ENCODE data around the gene EPHA1. TPM values are rescaled to one million over a fixed set of nuclear protein-coding genes. Genes with fewer than 3 reads are reported as not detected.
"Not testable (repeated sequence)": the region's sequence is repeated elsewhere in the genome, so short reads cannot be mapped to it uniquely, and the experiment has no call there.

Gene EPHA1
- total RNA-seq, 1 donor from 2014 or later: 4.7 TPM

- DNase-seq: no peak
- Mint-ChIP-seq H3K27me3 (ENCODE audit: unreplicated experiment) (peaks cover 13% of the 10 kb centered on the region), H3K36me3 (ENCODE audit: unreplicated experiment) (peaks cover 5% of the 10 kb centered on the region), H3K4me1 (ENCODE audit: low read depth, unreplicated experiment) (peaks cover 4% of the 10 kb centered on the region), H3K9me3 (ENCODE audit: unreplicated experiment) (peaks cover 13% of the 10 kb centered on the region), H3K4me3 (ENCODE audit: unreplicated experiment) (no peak overlapping the region), H3K27ac (ENCODE audit: unreplicated experiment) (no peak overlapping the region)
- TF ChIP-seq, protein P1, sequence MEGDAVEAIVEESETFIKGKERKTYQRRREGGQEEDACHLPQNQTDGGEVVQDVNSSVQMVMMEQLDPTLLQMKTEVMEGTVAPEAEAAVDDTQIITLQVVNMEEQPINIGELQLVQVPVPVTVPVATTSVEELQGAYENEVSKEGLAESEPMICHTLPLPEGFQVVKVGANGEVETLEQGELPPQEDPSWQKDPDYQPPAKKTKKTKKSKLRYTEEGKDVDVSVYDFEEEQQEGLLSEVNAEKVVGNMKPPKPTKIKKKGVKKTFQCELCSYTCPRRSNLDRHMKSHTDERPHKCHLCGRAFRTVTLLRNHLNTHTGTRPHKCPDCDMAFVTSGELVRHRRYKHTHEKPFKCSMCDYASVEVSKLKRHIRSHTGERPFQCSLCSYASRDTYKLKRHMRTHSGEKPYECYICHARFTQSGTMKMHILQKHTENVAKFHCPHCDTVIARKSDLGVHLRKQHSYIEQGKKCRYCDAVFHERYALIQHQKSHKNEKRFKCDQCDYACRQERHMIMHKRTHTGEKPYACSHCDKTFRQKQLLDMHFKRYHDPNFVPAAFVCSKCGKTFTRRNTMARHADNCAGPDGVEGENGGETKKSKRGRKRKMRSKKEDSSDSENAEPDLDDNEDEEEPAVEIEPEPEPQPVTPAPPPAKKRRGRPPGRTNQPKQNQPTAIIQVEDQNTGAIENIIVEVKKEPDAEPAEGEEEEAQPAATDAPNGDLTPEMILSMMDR (IDR thresholded peaks at IDR 0.05; ENCODE audit: partially characterized antibody, unreplicated experiment): no peak
These were observed 15.8 kb downstream of the EPHA1 start for GRCh38 chr7:143392875-143393266.

DNA sequence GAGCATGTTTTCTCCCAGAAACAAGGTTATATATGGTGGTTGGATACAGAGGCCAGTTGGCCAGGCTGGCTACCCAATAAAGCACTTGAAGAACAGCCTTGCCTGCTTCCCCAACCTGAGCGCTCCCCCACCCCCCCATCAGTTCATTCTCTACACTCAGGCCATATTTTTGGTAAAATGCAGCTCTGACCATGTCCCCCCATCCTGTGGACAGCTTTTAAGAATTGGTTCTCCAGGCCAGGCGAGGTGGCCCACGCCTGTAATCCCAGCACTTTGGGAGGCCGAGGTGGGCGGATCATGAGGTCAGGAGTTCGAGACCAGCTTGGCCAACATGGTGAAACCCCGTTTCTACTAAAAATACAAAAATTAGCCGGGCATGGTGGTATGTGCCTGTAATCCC, 16.2 kb downstream of the EPHA1 start:
- not testable (repeated sequence) for H3K4me3 Mint-ChIP-seq (ENCODE audit: unreplicated experiment); DNase-seq; H3K4me1 Mint-ChIP-seq (ENCODE audit: low read depth, unreplicated experiment); H3K36me3 Mint-ChIP-seq (ENCODE audit: unreplicated experiment); H3K27ac Mint-ChIP-seq (ENCODE audit: unreplicated experiment)
- Mint-ChIP-seq H3K27me3 (ENCODE audit: unreplicated experiment) (peaks cover 13% of the 10 kb centered on the region), H3K9me3 (ENCODE audit: unreplicated experiment) (peaks cover 11% of the 10 kb centered on the region)

DNA sequence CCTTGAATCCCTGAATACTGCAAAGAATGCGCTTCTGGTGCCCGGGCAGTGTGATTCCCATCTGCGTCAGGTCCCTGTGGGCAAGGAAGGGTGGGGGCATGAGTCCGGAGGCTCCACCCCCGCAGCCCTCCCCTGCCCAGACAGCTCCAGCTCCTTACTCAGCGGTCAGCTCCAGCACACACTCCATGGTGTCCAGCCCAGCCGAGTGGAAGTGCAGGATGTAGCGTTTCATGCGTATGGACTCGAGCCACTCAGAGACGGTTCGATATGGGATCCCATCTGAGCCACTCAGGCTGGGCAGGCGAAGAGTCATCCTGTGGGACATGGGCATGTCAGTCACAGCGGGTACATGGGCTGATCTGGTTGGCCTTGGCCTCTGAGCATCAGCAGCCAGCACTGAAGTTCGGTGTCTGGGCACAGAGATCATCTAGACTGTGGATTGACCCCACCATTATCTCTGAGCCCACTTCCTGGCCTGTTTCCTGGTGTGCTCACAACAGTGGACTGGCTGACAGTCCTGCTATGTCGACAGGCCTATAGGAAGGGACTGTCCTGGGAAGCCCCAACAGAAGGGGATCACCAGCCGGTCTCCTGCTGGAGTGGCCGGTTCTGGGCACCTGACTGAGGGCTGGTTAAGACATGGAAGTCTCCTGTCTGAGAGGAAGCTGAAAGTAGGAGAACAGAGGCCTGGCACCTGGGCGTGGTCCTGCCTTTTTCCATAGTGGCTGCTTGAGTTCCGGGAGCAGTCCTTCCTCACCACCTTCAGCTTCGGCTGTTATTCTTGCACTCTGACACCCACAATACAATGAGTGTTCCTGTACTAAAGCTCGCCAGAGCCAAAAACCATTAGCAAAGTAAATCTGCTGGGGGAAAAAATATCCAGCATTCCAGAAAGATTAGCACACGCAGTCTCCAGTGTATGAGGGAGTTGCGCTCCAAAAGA, 16.9 kb downstream of the EPHA1 start:
- TF ChIP-seq, protein P1 (IDR thresholded peaks at IDR 0.05; ENCODE audit: partially characterized antibody, unreplicated experiment): no peak
- no peak for DNase-seq
- Mint-ChIP-seq H3K36me3 (ENCODE audit: unreplicated experiment) (peaks cover 5% of the 10 kb centered on the region), H3K9me3 (ENCODE audit: unreplicated experiment) (peaks cover 9% of the 10 kb centered on the region), H3K4me1 (ENCODE audit: low read depth, unreplicated experiment) (peaks cover 7% of the 10 kb centered on the region), H3K27ac (ENCODE audit: unreplicated experiment) (no peak overlapping the region), H3K27me3 (ENCODE audit: unreplicated experiment) (peaks cover 13% of the 10 kb centered on the region), H3K4me3 (ENCODE audit: unreplicated experiment) (no peak overlapping the region)

DNA sequence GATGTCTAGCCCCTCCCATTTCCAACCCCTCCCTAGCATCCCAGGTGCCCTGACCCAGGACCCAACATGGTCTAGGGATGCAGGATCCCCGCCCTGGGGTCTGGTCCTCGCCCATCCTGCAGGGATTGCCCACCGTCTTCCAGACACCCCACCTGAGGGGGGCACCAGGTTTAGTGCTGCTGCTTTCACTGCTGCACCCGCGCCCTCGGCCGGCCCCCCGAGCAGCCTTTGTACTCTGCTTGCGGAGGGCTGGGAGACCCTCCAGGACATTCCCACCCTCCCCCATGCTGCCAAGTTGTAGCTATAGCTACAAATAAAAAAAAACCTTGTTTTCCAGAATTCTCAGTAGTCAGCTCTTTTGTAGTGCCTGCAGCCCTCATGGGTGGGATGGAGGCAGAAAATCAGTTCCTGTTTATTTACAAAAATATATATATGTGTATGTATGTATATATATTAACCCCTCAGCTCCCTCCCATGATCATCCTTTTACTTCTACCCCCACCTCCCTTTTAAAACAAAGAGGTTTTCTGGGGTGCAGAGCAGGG, 17.8 kb downstream of the EPHA1 start:
- TF ChIP-seq, protein P1 (IDR thresholded peaks at IDR 0.05; ENCODE audit: partially characterized antibody, unreplicated experiment): no peak
- no peak overlapping the region for H3K4me3 Mint-ChIP-seq (ENCODE audit: unreplicated experiment)
- peaks cover 13% of the 10 kb centered on the region for H3K27me3 Mint-ChIP-seq (ENCODE audit: unreplicated experiment)
- peaks cover 7% of the 10 kb centered on the region for H3K4me1 Mint-ChIP-seq (ENCODE audit: low read depth, unreplicated experiment)
- H3K27ac Mint-ChIP-seq (ENCODE audit: unreplicated experiment): no peak overlapping the region
- peaks cover 7% of the 10 kb centered on the region for H3K9me3 Mint-ChIP-seq (ENCODE audit: unreplicated experiment)
- peaks cover 5% of the 10 kb centered on the region for H3K36me3 Mint-ChIP-seq (ENCODE audit: unreplicated experiment)
- DNase-seq: no peak

DNA sequence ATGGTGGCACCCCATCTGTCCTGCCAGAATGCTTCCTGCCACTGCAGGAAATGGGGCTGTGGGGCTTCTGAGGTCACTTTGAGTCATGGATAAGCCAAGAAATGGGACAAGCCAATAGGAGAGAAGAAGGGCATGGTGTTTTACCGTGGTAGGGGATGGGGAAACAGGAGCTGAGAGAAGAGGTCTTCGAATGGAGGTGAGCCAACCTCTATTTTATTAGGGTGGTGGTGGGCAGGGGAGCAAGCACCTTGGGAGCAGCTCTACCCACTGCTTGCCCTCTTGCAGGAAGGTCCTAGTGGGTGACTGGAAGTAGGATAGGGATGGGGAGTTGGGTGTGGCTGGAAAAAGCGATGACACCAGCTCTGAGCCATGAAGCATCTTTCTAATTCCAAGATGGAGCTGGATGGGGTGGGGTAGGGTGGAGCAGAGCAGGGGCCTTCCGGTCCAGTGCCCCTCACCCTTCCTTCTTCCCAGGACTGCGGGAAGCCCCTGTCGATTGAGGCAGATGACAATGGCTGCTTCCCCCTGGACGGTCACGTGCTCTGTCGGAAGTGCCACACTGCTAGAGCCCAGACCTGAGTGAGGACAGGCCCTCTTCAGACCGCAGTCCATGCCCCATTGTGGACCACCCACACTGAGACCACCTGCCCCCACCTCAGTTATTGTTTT, 18.4 kb downstream of the EPHA1 start:
- no peak overlapping the region for H3K4me3 Mint-ChIP-seq (ENCODE audit: unreplicated experiment)
- H3K27me3 Mint-ChIP-seq (ENCODE audit: unreplicated experiment): peaks cover 11% of the 10 kb centered on the region
- no peak for DNase-seq
- H3K9me3 Mint-ChIP-seq (ENCODE audit: unreplicated experiment): peaks cover 7% of the 10 kb centered on the region
- no peak overlapping the region for H3K27ac Mint-ChIP-seq (ENCODE audit: unreplicated experiment)
- peaks cover 7% of the 10 kb centered on the region for H3K4me1 Mint-ChIP-seq (ENCODE audit: low read depth, unreplicated experiment)
- TF ChIP-seq, protein P1 (IDR thresholded peaks at IDR 0.05; ENCODE audit: partially characterized antibody, unreplicated experiment): no peak
- H3K36me3 Mint-ChIP-seq (ENCODE audit: unreplicated experiment): peaks cover 5% of the 10 kb centered on the region

Data from glutamatergic neuron (in vitro differentiated cells).